ENCODE results near the gene JDP2. TPM values are rescaled to one million over a fixed set of nuclear protein-coding genes. Genes with fewer than 3 reads are reported as not detected.

The JDP2 gene
- total RNA-seq, 4 donors from 2014 or later: 42.7 to 118 (median 96.9) TPM

GRCh38 chr14:75413013-75413412 lies 14.8 kb upstream of the JDP2 start:
- no peak for TF ChIP-seq CTCF (IDR thresholded peaks at IDR 0.05; ENCODE audit: low read depth)

- TF ChIP-seq CTCF (IDR thresholded peaks at IDR 0.05; ENCODE audit: low read depth): no peak
Observed at GRCh38 chr14:75417674-75418073, 10.1 kb upstream of the JDP2 start.

- no peak for TF ChIP-seq CTCF (IDR thresholded peaks at IDR 0.05; ENCODE audit: low read depth)
Observed at GRCh38 chr14:75418850-75419768, 8.7 kb upstream of the JDP2 start.

- no peak for TF ChIP-seq CTCF (IDR thresholded peaks at IDR 0.05; ENCODE audit: low read depth)
Observed at GRCh38 chr14:75422169-75422568, 5.7 kb upstream of the JDP2 start.

- TF ChIP-seq CTCF (IDR thresholded peaks at IDR 0.05; ENCODE audit: low read depth): no peak
Observed at GRCh38 chr14:75424496-75424895, 3.3 kb upstream of the JDP2 start.

GRCh38 chr14:75425446-75425845 lies 2.4 kb upstream of the JDP2 start:
- TF ChIP-seq CTCF (IDR thresholded peaks at IDR 0.05; ENCODE audit: low read depth): no peak

GRCh38 chr14:75426332-75427125 lies 1.3 kb upstream of the JDP2 start:
- TF ChIP-seq CTCF (IDR thresholded peaks at IDR 0.05; ENCODE audit: low read depth): no peak
